22Rv1 (cell line): Measurements from ENCODE around the gene TNN.
A peak's percentile ranks its signal among the peaks of the same experiment; 100 is the strongest.

Experiments
- H3K27ac ChIP-seq: fragments of 450-650 bp; 2 replicates; pipeline ENCODE4 v1.5.1; 2017
- ZFX ChIP-seq: fragments of 450-650 bp; IDR thresholded peaks from 2 replicates; pipeline ENCODE4 v1.6.1; 2017; ENCODE audit warnings: antibody characterized with exemption, borderline replicate concordance
- TF ChIP-seq, protein P1 (sequence below): fragments of 450-650 bp; IDR thresholded peaks from 2 replicates; pipeline ENCODE4 v1.5.1; 2017; ENCODE audit warnings: mild to moderate bottlenecking

The TNN gene

DNA sequence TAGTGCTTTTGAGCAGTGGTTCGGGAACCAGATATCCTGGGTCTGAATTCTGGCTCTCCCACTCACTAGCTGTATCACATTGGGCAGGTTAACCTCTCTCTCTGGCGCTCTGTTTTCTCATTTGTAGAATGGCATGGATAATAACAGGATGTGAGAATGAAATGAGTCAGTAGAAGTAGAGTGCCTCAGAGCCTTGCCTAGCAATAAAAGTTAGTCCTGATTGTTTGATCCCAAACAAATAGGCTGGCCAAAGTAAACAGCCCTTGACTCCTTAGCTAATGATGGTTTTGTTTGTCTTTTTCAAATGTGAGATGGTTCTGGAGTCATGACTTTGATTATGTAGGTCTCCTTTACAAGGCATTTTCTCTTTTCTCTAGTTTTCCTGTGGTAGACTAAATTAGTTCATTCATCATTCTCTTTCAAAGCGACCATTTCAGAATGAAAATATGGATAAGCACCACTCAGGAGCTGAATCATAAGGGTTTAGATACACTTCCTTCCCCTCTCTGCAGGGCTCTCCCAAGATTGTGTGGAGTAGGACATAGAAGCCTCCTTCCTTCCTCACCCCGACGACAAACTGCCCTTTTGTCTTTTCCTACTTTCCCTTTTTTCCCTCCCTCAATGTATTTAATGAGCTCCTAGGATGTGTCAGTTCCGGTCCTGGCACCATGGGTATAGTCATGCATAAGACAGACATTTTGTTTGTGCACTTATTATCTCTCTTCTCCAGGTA, 101.8 kb downstream of the TNN start:
- TF ChIP-seq, protein P1, sequence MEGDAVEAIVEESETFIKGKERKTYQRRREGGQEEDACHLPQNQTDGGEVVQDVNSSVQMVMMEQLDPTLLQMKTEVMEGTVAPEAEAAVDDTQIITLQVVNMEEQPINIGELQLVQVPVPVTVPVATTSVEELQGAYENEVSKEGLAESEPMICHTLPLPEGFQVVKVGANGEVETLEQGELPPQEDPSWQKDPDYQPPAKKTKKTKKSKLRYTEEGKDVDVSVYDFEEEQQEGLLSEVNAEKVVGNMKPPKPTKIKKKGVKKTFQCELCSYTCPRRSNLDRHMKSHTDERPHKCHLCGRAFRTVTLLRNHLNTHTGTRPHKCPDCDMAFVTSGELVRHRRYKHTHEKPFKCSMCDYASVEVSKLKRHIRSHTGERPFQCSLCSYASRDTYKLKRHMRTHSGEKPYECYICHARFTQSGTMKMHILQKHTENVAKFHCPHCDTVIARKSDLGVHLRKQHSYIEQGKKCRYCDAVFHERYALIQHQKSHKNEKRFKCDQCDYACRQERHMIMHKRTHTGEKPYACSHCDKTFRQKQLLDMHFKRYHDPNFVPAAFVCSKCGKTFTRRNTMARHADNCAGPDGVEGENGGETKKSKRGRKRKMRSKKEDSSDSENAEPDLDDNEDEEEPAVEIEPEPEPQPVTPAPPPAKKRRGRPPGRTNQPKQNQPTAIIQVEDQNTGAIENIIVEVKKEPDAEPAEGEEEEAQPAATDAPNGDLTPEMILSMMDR = no peak
- no peak for TF ChIP-seq ZFX
- H3K27ac ChIP-seq = peak overlapping the region; percentile 51

DNA sequence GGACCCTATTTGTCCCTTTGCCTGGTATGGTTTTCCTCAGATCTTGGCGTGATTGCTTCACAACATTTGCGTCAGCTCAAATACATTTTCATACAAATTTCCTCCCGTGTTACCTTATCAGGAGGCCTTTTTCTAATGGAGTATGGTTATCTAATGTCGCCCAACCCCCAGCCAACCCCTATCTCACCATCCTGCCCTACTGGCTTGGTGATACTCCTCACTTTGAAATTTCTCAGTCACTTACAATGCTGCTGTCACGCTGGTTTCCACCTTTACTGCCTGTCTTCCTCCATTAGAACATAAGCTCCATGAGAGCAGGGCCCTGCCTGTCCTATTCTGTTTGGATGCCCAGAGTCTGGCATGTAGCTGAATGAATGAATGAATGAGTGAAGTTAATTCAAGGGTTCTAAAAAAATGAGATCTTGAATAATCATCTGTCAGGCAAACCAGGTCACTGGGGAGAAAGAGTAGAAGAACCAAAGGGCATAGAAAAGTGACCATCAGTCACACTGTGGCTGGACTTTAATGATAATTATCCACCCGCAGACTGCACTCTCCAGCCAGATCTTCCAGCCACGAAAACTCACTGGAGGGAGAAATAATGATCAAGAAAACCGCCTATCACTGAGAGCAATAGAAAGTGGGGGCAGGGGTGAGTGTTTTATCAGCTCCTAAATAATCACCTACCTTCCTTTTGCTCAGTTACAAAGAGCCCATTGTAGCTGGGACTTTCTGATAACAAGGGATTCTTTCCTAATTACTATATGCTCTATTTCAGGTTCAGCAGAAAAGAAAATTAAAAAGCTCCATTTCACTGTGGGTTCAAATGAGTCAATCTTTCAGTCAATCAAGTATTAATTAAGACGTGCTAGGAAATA, 103.6 kb downstream of the TNN start:
- no peak overlapping the region for H3K27ac ChIP-seq

DNA sequence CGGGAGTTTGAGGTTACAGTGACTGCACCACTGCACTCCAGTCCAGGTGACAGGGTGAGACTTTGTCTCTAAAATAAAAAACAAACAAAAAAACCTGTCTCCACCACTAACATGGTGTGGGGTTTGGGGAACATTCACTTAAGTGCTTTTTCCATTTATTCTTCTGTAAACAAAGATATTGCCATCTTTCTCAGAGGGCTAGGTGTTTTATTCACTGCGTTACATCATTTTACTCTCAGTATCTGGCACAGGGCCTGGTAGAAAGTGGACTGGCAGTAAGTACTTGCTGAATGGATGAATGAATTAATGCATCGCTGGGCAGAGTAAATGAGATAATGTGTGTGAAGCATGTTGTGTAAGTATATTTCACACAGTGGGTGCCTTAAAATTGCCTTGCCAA, 104.9 kb downstream of the TNN start:
- no peak for TF ChIP-seq ZFX
- TF ChIP-seq, protein P1 = no peak
- H3K27ac ChIP-seq = no peak overlapping the region

More for the DNA sequence above, 103.6 kb downstream of the TNN start:
- TF ChIP-seq, protein P1 = no peak
- TF ChIP-seq ZFX = no peak

DNA sequence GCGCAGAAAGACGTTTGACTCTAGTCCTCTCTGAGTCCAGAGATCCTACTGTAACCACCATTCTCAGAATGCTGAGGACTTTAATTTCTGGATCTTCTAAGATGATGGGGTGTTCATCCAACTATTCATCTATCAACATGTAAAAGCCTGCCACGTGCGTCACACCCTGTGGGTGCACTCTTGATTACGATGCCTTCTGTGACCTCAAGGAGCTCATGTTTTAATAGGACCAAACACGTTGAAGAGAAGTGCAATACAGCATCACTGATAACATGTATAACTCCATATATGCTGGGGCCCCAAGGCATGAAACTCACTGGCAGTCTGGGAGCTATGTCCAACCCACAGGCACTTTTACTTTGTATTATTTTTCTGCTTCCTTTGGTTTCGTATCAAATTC, 105.9 kb downstream of the TNN start:
- no peak overlapping the region for H3K27ac ChIP-seq
- TF ChIP-seq ZFX = no peak
- TF ChIP-seq, protein P1 = no peak

DNA sequence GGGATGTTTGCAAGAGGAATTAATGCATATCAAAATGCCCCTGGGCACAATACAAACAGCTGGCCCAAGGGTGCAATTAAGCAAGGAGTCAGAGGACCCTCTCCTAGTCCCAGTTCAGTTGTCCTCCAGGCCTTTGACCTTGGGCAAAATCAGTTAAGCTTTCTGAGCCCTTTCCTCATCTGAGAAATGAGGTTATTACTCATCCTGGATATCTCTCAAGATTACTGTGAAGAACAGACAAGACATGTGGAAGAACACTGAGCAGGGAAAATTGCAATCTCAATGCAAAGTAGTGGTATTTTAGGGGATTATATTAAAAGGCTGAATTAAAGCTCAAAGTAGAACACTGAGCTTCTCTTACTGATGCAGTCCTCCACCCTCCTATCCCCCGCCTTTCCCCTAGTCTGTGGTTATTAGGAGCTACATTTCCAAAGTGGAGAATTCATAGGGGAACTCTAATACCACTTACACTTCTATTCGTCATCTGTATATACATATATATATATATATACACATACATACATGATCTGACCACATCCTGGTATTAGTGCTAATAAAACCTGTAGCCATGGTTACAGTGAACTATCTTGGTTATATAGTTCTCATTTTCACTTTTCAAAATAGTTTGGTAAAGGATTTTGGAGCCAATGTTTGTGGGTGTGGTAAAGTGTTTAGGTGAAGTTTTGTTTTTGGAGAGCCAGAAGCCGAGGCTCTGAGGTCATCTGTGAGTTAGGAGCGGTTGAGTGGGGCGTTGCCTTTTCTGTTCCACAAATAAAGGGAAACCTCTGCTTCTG, 106.9 kb downstream of the TNN start:
- TF ChIP-seq, protein P1 = no peak
- no peak for TF ChIP-seq ZFX
- no peak overlapping the region for H3K27ac ChIP-seq

DNA sequence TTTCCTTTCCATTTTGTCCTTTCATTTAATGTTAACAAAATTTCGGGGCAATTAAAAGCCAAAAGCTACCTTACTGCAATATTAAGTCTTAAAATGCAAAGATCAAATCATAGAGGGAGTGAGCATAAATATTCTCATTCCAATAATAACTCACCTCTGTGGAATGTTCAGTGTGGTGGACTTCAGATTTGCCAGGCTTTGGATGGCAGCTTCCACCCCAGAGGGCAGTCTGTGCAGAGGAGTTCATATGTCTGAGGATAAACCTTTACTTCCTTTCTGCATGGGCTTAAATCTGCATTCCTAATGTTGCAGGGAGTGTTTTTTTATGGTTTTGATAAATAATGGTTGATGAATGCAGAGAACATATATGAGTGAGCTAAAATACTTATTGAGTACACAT, 108.6 kb downstream of the TNN start:
- TF ChIP-seq ZFX = no peak
- TF ChIP-seq, protein P1 = no peak
- H3K27ac ChIP-seq = no peak overlapping the region
